K562 (cell line): Measurements from ENCODE around the gene ZNF41. TPM values are rescaled to one million over a fixed set of nuclear protein-coding genes. Genes with fewer than 3 reads are reported as not detected.

Experiments used
- ATAC-seq: fragments of 200-7000 bp; cut with Tn5 transposase; 3 replicates; pipeline ENCODE4 v1.9.1; 2020; ENCODE audit warnings: moderate library complexity
- BruUV-seq: library from RNA; stranded (reverse); fragments of 400-500 nt; replicated peaks from 2 replicates; lab custom pipeline; 2021; lab: Mats Ljungman, UMichigan
- CTCF ChIA-PET: fragments of 300-600 bp; formaldehyde crosslinking; extraction: SDS; loops from one replicate; lab custom pipeline; 2021; ENCODE audit warnings: low intra/inter-chr PET ratio; lab: Yijun Ruan, JAX
- POLR2A ChIA-PET: fragments of 300-600, 350-650 bp; sonication (Branson Sonifier 250); formaldehyde crosslinking; extraction: SDS; loops from one replicate; lab custom pipeline; 2021; ENCODE audit warnings: antibody characterized with exemption, inconsistent platforms; lab: Yijun Ruan, JAX
- DNase-seq, 4 experiments: peaks; one replicate each; pipeline versions ENCODE4 v3.0.0 to v3.0.0-alpha.2; 2011 to 2018; ENCODE audit warnings: low spot score in 3 of 4, mixed read lengths in 3 of 4; ENCODE audit errors: extremely low read depth in 1 of 4
- FAIRE-seq: peaks from 2 replicates; lab custom pipeline; 2011; peaks lifted over from hg19 to GRCh38; lab: Jason Lieb, UNC
- H2AFZ ChIP-seq: 2 replicates; pipeline ENCODE4 v1.6.0; 2011; ENCODE audit warnings: low read depth, low read length, control low read depth, inconsistent platforms
- H3K27ac ChIP-seq: fragments of 200-600 bp; 3 replicates; pipeline ENCODE4 v1.8.0; 2011; ENCODE audit warnings: low read depth, mild to moderate bottlenecking, control low read depth, inconsistent platforms, low read length, moderate library complexity, mixed read lengths; ENCODE audit errors: extremely low read depth
- H3K27me3 ChIP-seq, 2 experiments: fragments of 300-600 bp in 1 of 2; 2 replicates in 1 of 2; 3 replicates in 1 of 2; pipeline versions ENCODE4 v1.6.0 to v1.8.0; 2011; ENCODE audit warnings: inconsistent platforms in 2 of 2, low read length in 2 of 2, mild to moderate bottlenecking in 1 of 2, mixed read lengths in 1 of 2, moderate library complexity in 1 of 2; ENCODE audit not compliant: control insufficient read depth in 2 of 2, insufficient read depth in 2 of 2
- H3K36me3 ChIP-seq: fragments of 300-600 bp; 3 replicates; pipeline ENCODE4 v1.8.0; 2011; ENCODE audit warnings: mild to moderate bottlenecking, low read length, inconsistent platforms; ENCODE audit not compliant: control insufficient read depth, insufficient read depth
- H3K4me1 ChIP-seq, 2 experiments: fragments of 200-600 bp in 1 of 2; replicated peaks in 1 of 2; 2 replicates in 1 of 2; 3 replicates in 1 of 2; pipeline versions ENCODE4 v1.5.1 to v1.8.0; 2011; ENCODE audit warnings: inconsistent platforms in 2 of 2, low read length in 2 of 2, mild to moderate bottlenecking in 1 of 2, mixed read lengths in 1 of 2, moderate library complexity in 1 of 2; ENCODE audit not compliant: control insufficient read depth in 2 of 2, insufficient read depth in 2 of 2
- H3K4me2 ChIP-seq: 2 replicates; pipeline ENCODE4 v1.6.1; 2011; ENCODE audit warnings: low read length, control low read depth, inconsistent platforms, mixed read lengths; ENCODE audit not compliant: insufficient read depth
- H3K4me3 ChIP-seq: fragments of 200-600 bp; sonication (generic), shearing (Covaris generic); 2 replicates; pipeline ENCODE4 v1.5.1; 2016; ENCODE audit warnings: control low read depth, inconsistent platforms
- H3K79me2 ChIP-seq: fragments of 200-600 bp; 3 replicates; pipeline ENCODE4 v1.8.0; 2011; ENCODE audit warnings: low read length, inconsistent platforms; ENCODE audit not compliant: control insufficient read depth, insufficient read depth
- H3K9ac ChIP-seq, 2 experiments: 2 replicates each; pipeline versions ENCODE4 v1.6.0 to v1.6.1; 2011; ENCODE audit warnings: low read depth in 2 of 2, low read length in 2 of 2, control low read depth in 1 of 2, inconsistent platforms in 1 of 2, mild to moderate bottlenecking in 1 of 2, mixed read lengths in 1 of 2; ENCODE audit not compliant: insufficient read depth in 1 of 2
- H3K9me1 ChIP-seq: one replicate; pipeline ENCODE4 v1.6.0; 2011; ENCODE audit warnings: inconsistent platforms, mild to moderate bottlenecking, low read length, moderate library complexity; ENCODE audit not compliant: control insufficient read depth, insufficient read depth
- H3K9me3 ChIP-seq: replicated peaks from 2 replicates; pipeline ENCODE4 v1.5.1; 2011; ENCODE audit warnings: low read depth, low read length, inconsistent platforms; ENCODE audit not compliant: control insufficient read depth, insufficient read depth
- H4K20me1 ChIP-seq: replicated peaks from 2 replicates; pipeline ENCODE4 v1.6.1; 2011; ENCODE audit warnings: low read length, inconsistent platforms, mixed read lengths; ENCODE audit not compliant: control insufficient read depth, insufficient read depth
- CREBBP ChIP-seq: IDR thresholded peaks from one replicate; pipeline ENCODE4 v1.6.1; 2012; ENCODE audit warnings: low read depth, mild to moderate bottlenecking, control low read depth, inconsistent platforms, low read length
- HNRNPLL ChIP-seq: fragments of 200-400 bp; formaldehyde crosslinking; IDR thresholded peaks from 2 replicates; pipeline ENCODE4 v1.6.1; 2017; ENCODE audit warnings: low read length, low read depth, mild to moderate bottlenecking; ENCODE audit not compliant: poor library complexity, severe bottlenecking
- MXI1 ChIP-seq: IDR thresholded peaks from 2 replicates; pipeline ENCODE4 v1.6.1; 2011; ENCODE audit warnings: low read depth, mild to moderate bottlenecking, improper control_type of control experiment, low read length
- NR1H2 ChIP-seq: sonication (generic); formaldehyde crosslinking; IDR thresholded peaks from 2 replicates; pipeline ENCODE4 v1.4.0; 2020; ENCODE audit warnings: mild to moderate bottlenecking, missing genetic modification reagents
- NR2C2 ChIP-seq, 2 experiments: fragments of 200-800 bp in 1 of 2; sonication (Bioruptor generic) in 1 of 2; sonication (generic) in 1 of 2; formaldehyde crosslinking in 1 of 2; IDR thresholded peaks; 2 replicates each; pipeline versions ENCODE4 v1.6.1 to v1.8.0; 2016 to 2022; ENCODE audit warnings: mild to moderate bottlenecking in 1 of 2, missing compliant biosample characterization in 1 of 2, missing genetic modification characterization in 1 of 2, missing genetic modification reagents in 1 of 2
- PCBP2 ChIP-seq: fragments of 200-400 bp; formaldehyde crosslinking; IDR thresholded peaks from 2 replicates; pipeline ENCODE4 v1.6.1; 2018; ENCODE audit warnings: low read length, low read depth, mild to moderate bottlenecking, moderate library complexity; ENCODE audit not compliant: poor library complexity, severe bottlenecking
- TSC22D4 ChIP-seq: fragments of 450-650 bp; IDR thresholded peaks from 2 replicates; pipeline ENCODE4 v1.6.1; 2016; ENCODE audit warnings: missing genetic modification characterization, missing biosample characterization, control low read depth
- XRCC3 ChIP-seq: fragments of 450-650 bp; IDR thresholded peaks from 2 replicates; pipeline ENCODE4 v1.6.1; 2017; ENCODE audit warnings: mild to moderate bottlenecking, moderate library complexity
- ZNF212 ChIP-seq: fragments of 450-650 bp; formaldehyde crosslinking; IDR thresholded peaks from 2 replicates; pipeline ENCODE4 v1.4.0; 2020; ENCODE audit warnings: mild to moderate bottlenecking
- ZNF766 ChIP-seq: fragments of 200-800 bp; sonication (Bioruptor generic); conservative IDR thresholded peaks from 2 replicates; pipeline ENCODE4 v1.6.1; 2016; ENCODE audit warnings: missing genetic modification characterization, missing compliant biosample characterization
- WGBS: fragments of 100-300 bp; shearing (Covaris generic); methylation state at CpG from one replicate; pipeline ENCODE4 v1.1.6; 2016; ENCODE audit warnings: low coverage, mixed read lengths; ENCODE audit not compliant: insufficient coverage; ENCODE audit errors: missing lambda C conversion rate; 5-methylcytosine and 5-hydroxymethylcytosine counted together
- in situ Hi-C: fragments of 300-500 bp; cut with MboI; formaldehyde crosslinking; loops from 4 replicates; pipeline ENCODE4 v1.15.0; 2018; ENCODE audit warnings: inconsistent platforms, mixed read lengths
- intact Hi-C: fragments of 100-400 bp; cut with micrococcal nuclease; formaldehyde crosslinking; loops from 2 replicates; pipeline ENCODE4 v1.14.2; 2022
- polyA plus RNA-seq, 8 experiments: library from polyadenylated mRNA; depleted of rRNA in 4 of 8; stranded (reverse) in 5 of 8; unstranded in 3 of 8; fragments of >200 nt; fragmentation: Nextera tagmentation in 2 of 8; fragmentation: Illumina TruSeq in 1 of 8; extraction: Ambion mirVana in 2 of 8; extraction: Trizol in 1 of 8; gene quantifications; 2 replicates each; pipeline versions ENCODE4 v1.2.1 to v1.2.3, GENCODE V29; 2011 to 2014; ENCODE audit warnings: inconsistent platforms in 1 of 8, missing spikeins in 1 of 8
- total RNA-seq, 7 experiments: library from RNA; depleted of rRNA in 6 of 7; stranded (reverse); fragments of >200 nt in 6 of 7; fragmentation: Illumina TruSeq in 2 of 7; extraction: Trizol in 2 of 7; gene quantifications; 2 replicates each; pipeline versions ENCODE4 v1.2.1 to v1.2.3, GENCODE V29; 2011 to 2021; ENCODE audit warnings: low replicate concordance in 1 of 7
- TF ChIP-seq, protein P1 (sequence below): IDR thresholded peaks from 3 replicates; pipeline ENCODE4 v1.6.1; 2011; ENCODE audit warnings: borderline replicate concordance, mild to moderate bottlenecking; ENCODE audit not compliant: insufficient read length, insufficient read depth

The ZNF41 gene
- total and polyA plus RNA-seq, 9 of the 15 experiments (the other 6 are each of a cell fraction or from before 2014, with no cell fraction given): 0.53 to 8.6 (median 6.6) TPM

DNA sequence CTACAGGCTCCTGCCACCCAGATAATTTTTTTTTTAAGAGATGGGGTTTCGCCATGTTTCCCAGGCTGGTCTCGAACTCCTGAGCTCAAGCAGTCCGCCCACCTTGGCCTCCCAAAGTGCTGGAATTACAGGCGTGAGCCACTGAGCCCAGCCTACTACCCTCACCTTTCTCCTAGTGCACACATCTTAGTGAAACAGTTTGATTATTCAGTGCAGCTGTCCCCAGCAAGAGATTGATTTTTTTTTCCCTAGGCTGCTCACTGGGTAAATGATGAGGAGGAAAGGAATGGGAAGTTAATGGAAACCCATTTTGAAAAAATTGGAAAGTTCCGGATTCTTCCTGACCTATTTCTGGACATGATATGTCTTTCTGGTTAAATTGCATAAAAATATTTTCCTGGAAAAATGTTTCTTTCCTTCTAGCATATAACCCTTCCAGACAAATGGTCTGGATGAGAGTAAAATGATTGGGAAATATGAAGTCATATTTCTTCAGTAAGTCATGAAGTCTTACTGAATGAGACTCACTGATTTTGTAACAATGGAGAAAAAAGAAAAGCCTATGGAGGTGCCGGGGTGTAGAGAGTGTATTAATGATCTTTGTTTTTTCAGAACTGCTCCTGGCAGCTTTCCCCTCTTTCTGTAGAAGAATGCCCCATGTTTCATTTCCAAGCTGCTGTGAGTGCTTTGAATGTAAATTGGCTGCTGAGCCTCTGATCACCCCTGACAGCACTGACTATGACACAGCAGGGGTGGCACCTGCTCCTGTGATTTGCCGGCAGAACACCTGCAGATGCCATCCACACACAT, 19.5 kb upstream of the ZNF41 start:
- no peaks in the 10 kb centered on the region; the same call in 1 of the 2 replicates for H4K20me1 ChIP-seq
- H2AFZ ChIP-seq: no peak overlapping the region
- FAIRE-seq (no peak), ATAC-seq (no peak), DNase-seq (no peak)
- intact Hi-C loops (no loop called here), in situ Hi-C loops (loop anchor here (25.0 kb wide), 1 partner anchor 535 kb away; no protein-coding TSS in a partner anchor)
- no peaks in the 10 kb centered on the region for H3K9me1 ChIP-seq
- no peak overlapping the region for H3K4me3 ChIP-seq
- no peaks in the 10 kb centered on the region for H3K79me2 ChIP-seq
- peaks cover 0 to 19% of the 10 kb centered on the region in 2 experiments; a peak in 4 of 5 replicates for H3K27me3 ChIP-seq
- CTCF ChIA-PET: no interaction called here
- POLR2A ChIA-PET: interaction anchor here (0.6 kb wide), 1 partner anchor 11 kb away, joined by 3 read pairs; no protein-coding TSS in a partner anchor
- H3K4me2 ChIP-seq: no peak overlapping the region
- H3K27ac ChIP-seq: no peak overlapping the region
- H3K9me3 ChIP-seq: no peaks in the 10 kb centered on the region
- no peaks in the 10 kb centered on the region for H3K4me1 ChIP-seq
- 8% methylated on average over 3 of the region's 7 CpGs for WGBS
- no peak overlapping the region for H3K9ac ChIP-seq
- no peaks in the 10 kb centered on the region for H3K36me3 ChIP-seq
- no peak for TF ChIP-seq ZNF212 (CRISPR knock-in tag)
- no peak for TF ChIP-seq ZNF766 (CRISPR knock-in tag)
- no peak for TF ChIP-seq MXI1
- TF ChIP-seq TSC22D4 (tag): no peak
- TF ChIP-seq XRCC3: no peak
- TF ChIP-seq PCBP2: no peak
- no peak for TF ChIP-seq NR1H2 (CRISPR knock-in tag)
- TF ChIP-seq CREBBP: no peak
- no peak for TF ChIP-seq HNRNPLL
- TF ChIP-seq, protein P1, sequence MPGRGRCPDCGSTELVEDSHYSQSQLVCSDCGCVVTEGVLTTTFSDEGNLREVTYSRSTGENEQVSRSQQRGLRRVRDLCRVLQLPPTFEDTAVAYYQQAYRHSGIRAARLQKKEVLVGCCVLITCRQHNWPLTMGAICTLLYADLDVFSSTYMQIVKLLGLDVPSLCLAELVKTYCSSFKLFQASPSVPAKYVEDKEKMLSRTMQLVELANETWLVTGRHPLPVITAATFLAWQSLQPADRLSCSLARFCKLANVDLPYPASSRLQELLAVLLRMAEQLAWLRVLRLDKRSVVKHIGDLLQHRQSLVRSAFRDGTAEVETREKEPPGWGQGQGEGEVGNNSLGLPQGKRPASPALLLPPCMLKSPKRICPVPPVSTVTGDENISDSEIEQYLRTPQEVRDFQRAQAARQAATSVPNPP: no peak
- TF ChIP-seq NR2C2 (CRISPR knock-in tag; IDR thresholded peaks at IDR 0.05): no peak
- no peak for TF ChIP-seq NR2C2 (tag; IDR thresholded peaks at IDR 0.05)
- BruUV-seq: no TSS peak
